Measurements from ENCODE around the gene RETREG3. TPM values are rescaled to one million over a fixed set of nuclear protein-coding genes. Genes with fewer than 3 reads are reported as not detected.
A peak's percentile ranks its signal among the peaks of the same experiment; 100 is the strongest.

Gene RETREG3
- total and polyA plus RNA-seq, 2 experiments from 2014 or later = 36.3 to 55.3 TPM

- TF ChIP-seq CTCF (IDR thresholded peaks at IDR 0.05; ENCODE audit: poor library complexity) (no peak), EZH2phosphoT487 (IDR thresholded peaks at IDR 0.05; ENCODE audit: low read depth, severe bottlenecking, unreplicated experiment) (no peak), EZH2 (IDR thresholded peaks at IDR 0.05; ENCODE audit: borderline replicate concordance) (no peak)
- no peaks in the 10 kb centered on the region for H3K9me2 ChIP-seq (replicated peaks; ENCODE audit: insufficient read depth)
- H4K20me1 ChIP-seq (ENCODE audit: insufficient read depth, poor library complexity, severe bottlenecking) = no peaks in the 10 kb centered on the region
- H3K4me1 ChIP-seq (ENCODE audit: insufficient read depth) = peaks cover 24% of the 10 kb centered on the region
- 52% methylated on average over 26 of the region's 26 CpGs for WGBS (ENCODE audit: low lambda C conversion rate, missing lambda C conversion rate)
- no peaks in the 10 kb centered on the region for H3K36me3 ChIP-seq (replicated peaks; ENCODE audit: insufficient read depth, low read depth)
- peak overlapping the region; percentile 70 for H3K4me2 ChIP-seq
- no peaks in the 10 kb centered on the region for H3K9me3 ChIP-seq (ENCODE audit: low read depth)
- H3K4me3 ChIP-seq = peak overlapping the region; percentile 13
- no peaks in the 10 kb centered on the region for H3K27me3 ChIP-seq
- H2AFZ ChIP-seq = peak overlapping the region; percentile 61
- DNase-seq (ENCODE audit: low spot score) = no peak
- H3K27ac ChIP-seq = peak overlapping the region; percentile 77
- H3K79me2 ChIP-seq = peaks cover 25% of the 10 kb centered on the region
These were observed 73.8 kb downstream of the RETREG3 start for GRCh38 chr17:42535155-42536047.

- 7% methylated on average over 60 of the region's 60 CpGs for WGBS (ENCODE audit: low lambda C conversion rate, missing lambda C conversion rate)
- no peaks in the 10 kb centered on the region for H3K27me3 ChIP-seq
- peak; percentile 86 for DNase-seq (ENCODE audit: low spot score)
- no peaks in the 10 kb centered on the region for H3K9me2 ChIP-seq (replicated peaks; ENCODE audit: insufficient read depth)
- peak overlapping the region; percentile 83 for H3K27ac ChIP-seq
- peak overlapping the region; percentile 30 for H3K4me3 ChIP-seq
- no peaks in the 10 kb centered on the region for H3K36me3 ChIP-seq (replicated peaks; ENCODE audit: insufficient read depth, low read depth)
- H3K4me1 ChIP-seq (ENCODE audit: insufficient read depth) = peaks cover 30% of the 10 kb centered on the region
- peaks cover 9% of the 10 kb centered on the region for H3K79me2 ChIP-seq
- H2AFZ ChIP-seq = no peak overlapping the region
- TF ChIP-seq EZH2phosphoT487 (IDR thresholded peaks at IDR 0.05; ENCODE audit: low read depth, severe bottlenecking, unreplicated experiment) = no peak
- TF ChIP-seq CTCF (IDR thresholded peaks at IDR 0.05; ENCODE audit: poor library complexity) = peak; percentile 39
- no peak for TF ChIP-seq EZH2 (IDR thresholded peaks at IDR 0.05; ENCODE audit: borderline replicate concordance)
- H3K9me3 ChIP-seq (ENCODE audit: low read depth) = no peaks in the 10 kb centered on the region
- H3K4me2 ChIP-seq = peak overlapping the region; percentile 79
- H4K20me1 ChIP-seq (ENCODE audit: insufficient read depth, poor library complexity, severe bottlenecking) = no peaks in the 10 kb centered on the region
These were observed 77.5 kb downstream of the RETREG3 start for GRCh38 chr17:42531455-42532354.

- Histone ChIP-seq H3K79me2 (peaks cover 7% of the 10 kb centered on the region), H4K20me1 (ENCODE audit: insufficient read depth, poor library complexity, severe bottlenecking) (no peaks in the 10 kb centered on the region), H3K4me2 (peak overlapping the region; percentile 79), H3K9me2 (replicated peaks; ENCODE audit: insufficient read depth) (no peaks in the 10 kb centered on the region), H3K4me1 (ENCODE audit: insufficient read depth) (peaks cover 30% of the 10 kb centered on the region), H2AFZ (no peak overlapping the region), H3K4me3 (no peak overlapping the region), H3K36me3 (replicated peaks; ENCODE audit: insufficient read depth, low read depth) (no peaks in the 10 kb centered on the region), H3K27ac (peak overlapping the region; percentile 54), H3K9me3 (ENCODE audit: low read depth) (no peaks in the 10 kb centered on the region), H3K27me3 (no peaks in the 10 kb centered on the region)
- WGBS (ENCODE audit: low lambda C conversion rate, missing lambda C conversion rate) = 70% methylated on average over 2 of the region's 2 CpGs
- TF ChIP-seq EZH2phosphoT487 (IDR thresholded peaks at IDR 0.05; ENCODE audit: low read depth, severe bottlenecking, unreplicated experiment) (no peak), EZH2 (IDR thresholded peaks at IDR 0.05; ENCODE audit: borderline replicate concordance) (no peak), CTCF (IDR thresholded peaks at IDR 0.05; ENCODE audit: poor library complexity) (no peak)
- DNase-seq (ENCODE audit: low spot score) = no peak
These were observed 78.2 kb downstream of the RETREG3 start for GRCh38 chr17:42530952-42531454.

Other genes with a start within 250 kb of the RETREG3 start
- gene STAT3, start 220.9 kb downstream of the RETREG3 start, total RNA-seq = 154 and 163 TPM in 2 replicates
- 152 and 157 TPM in 2 replicates for gene STAT3, start 220.9 kb downstream of the RETREG3 start, polyA plus RNA-seq
- gene CAVIN1, start 186.1 kb downstream of the RETREG3 start, total RNA-seq = 69.9 and 85.8 TPM in 2 replicates
- 96.5 and 111 TPM in 2 replicates for gene CAVIN1, start 186.1 kb downstream of the RETREG3 start, polyA plus RNA-seq
- gene ATP6V0A1, start 150.5 kb downstream of the RETREG3 start, total RNA-seq = 58.3 and 71.4 TPM in 2 replicates
- gene ATP6V0A1, start 150.5 kb downstream of the RETREG3 start, polyA plus RNA-seq = 63.4 and 65.2 TPM in 2 replicates
- 76.4 and 78.1 TPM in 2 replicates for gene NAGLU, start 73.1 kb downstream of the RETREG3 start, total RNA-seq
- gene NAGLU, start 73.1 kb downstream of the RETREG3 start, polyA plus RNA-seq = 121 and 152 TPM in 2 replicates
- gene HSD17B1, start 56.5 kb downstream of the RETREG3 start, total RNA-seq = 0.12 and 2.7 TPM in 2 replicates
- gene HSD17B1, start 56.5 kb downstream of the RETREG3 start, polyA plus RNA-seq = 4.8 and 6.6 TPM in 2 replicates
- 27.7 and 33.9 TPM in 2 replicates for gene COASY, start 47.2 kb downstream of the RETREG3 start, total RNA-seq
- 91.6 and 93.9 TPM in 2 replicates for gene COASY, start 47.2 kb downstream of the RETREG3 start, polyA plus RNA-seq
- 29.7 and 34.0 TPM in 2 replicates for gene MLX, start 42.3 kb downstream of the RETREG3 start, total RNA-seq
- gene MLX, start 42.3 kb downstream of the RETREG3 start, polyA plus RNA-seq = 33.1 and 39.5 TPM in 2 replicates
- 1.5 and 1.9 TPM in 2 replicates for gene PSMC3IP, start 31.6 kb downstream of the RETREG3 start, total RNA-seq
- gene PSMC3IP, start 31.6 kb downstream of the RETREG3 start, polyA plus RNA-seq = 3.7 and 4.2 TPM in 2 replicates
- gene TUBG1, start 309 bp upstream of the RETREG3 start, total RNA-seq = 28.7 and 33.7 TPM in 2 replicates
- 62.0 and 81.2 TPM in 2 replicates for gene TUBG1, start 309 bp upstream of the RETREG3 start, polyA plus RNA-seq
- gene TUBG2, start 49.9 kb upstream of the RETREG3 start, total RNA-seq = 13.1 and 16.0 TPM in 2 replicates
- 46.3 and 58.7 TPM in 2 replicates for gene TUBG2, start 49.9 kb upstream of the RETREG3 start, polyA plus RNA-seq
- gene PLEKHH3, start 67.6 kb upstream of the RETREG3 start, total RNA-seq = 16.9 and 20.5 TPM in 2 replicates
- gene PLEKHH3, start 67.6 kb upstream of the RETREG3 start, polyA plus RNA-seq = 30.9 and 33.7 TPM in 2 replicates
- 0.12 and 0.37 TPM in 2 replicates for gene CCR10, start 72.5 kb upstream of the RETREG3 start, total RNA-seq
- 4.6 and 5.0 TPM in 2 replicates for gene CCR10, start 72.5 kb upstream of the RETREG3 start, polyA plus RNA-seq
- 3.6 and 4.4 TPM in 2 replicates for gene CNTNAP1, start 73.2 kb upstream of the RETREG3 start, total RNA-seq
- 2.0 and 2.6 TPM in 2 replicates for gene CNTNAP1, start 73.2 kb upstream of the RETREG3 start, polyA plus RNA-seq
- gene EZH1, start 135.7 kb upstream of the RETREG3 start, total RNA-seq = 12.5 and 22.5 TPM in 2 replicates
- gene EZH1, start 135.7 kb upstream of the RETREG3 start, polyA plus RNA-seq = 9.5 and 18.4 TPM in 2 replicates
- 8.7 and 13.1 TPM in 2 replicates for gene RAMP2, start 151.9 kb upstream of the RETREG3 start, total RNA-seq
- gene RAMP2, start 151.9 kb upstream of the RETREG3 start, polyA plus RNA-seq = 48.7 and 62.3 TPM in 2 replicates
- gene VPS25, start 164.1 kb upstream of the RETREG3 start, total RNA-seq = 89.9 and 107 TPM in 2 replicates
- 121 and 125 TPM in 2 replicates for gene VPS25, start 164.1 kb upstream of the RETREG3 start, polyA plus RNA-seq
- 1.0 and 1.5 TPM in 2 replicates for gene WNK4, start 171.2 kb upstream of the RETREG3 start, total RNA-seq
- 1.7 and 2.2 TPM in 2 replicates for gene WNK4, start 171.2 kb upstream of the RETREG3 start, polyA plus RNA-seq
- 117 and 133 TPM in 2 replicates for gene COA3, start 189.3 kb upstream of the RETREG3 start, total RNA-seq
- 219 and 252 TPM in 2 replicates for gene COA3, start 189.3 kb upstream of the RETREG3 start, polyA plus RNA-seq
- gene CNTD1, start 189.5 kb upstream of the RETREG3 start, total RNA-seq = 0.08 and 1.2 TPM in 2 replicates
- 1.5 and 2.4 TPM in 2 replicates for gene CNTD1, start 189.5 kb upstream of the RETREG3 start, polyA plus RNA-seq
- 68.7 and 73.4 TPM in 2 replicates for gene BECN1, start 214.9 kb upstream of the RETREG3 start, total RNA-seq
- 70.4 and 75.2 TPM in 2 replicates for gene BECN1, start 214.9 kb upstream of the RETREG3 start, polyA plus RNA-seq
- gene PSME3, start 224.0 kb upstream of the RETREG3 start, total RNA-seq = 86.4 and 89.0 TPM in 2 replicates
- 99.4 and 99.5 TPM in 2 replicates for gene PSME3, start 224.0 kb upstream of the RETREG3 start, polyA plus RNA-seq
- gene AOC2, start 235.2 kb upstream of the RETREG3 start, total RNA-seq = 0.92 and 1.1 TPM in 2 replicates
- gene AOC2, start 235.2 kb upstream of the RETREG3 start, polyA plus RNA-seq = 1.3 and 2.2 TPM in 2 replicates
- gene AOC3, start 241.8 kb upstream of the RETREG3 start, total RNA-seq = 1.0 and 1.9 TPM in 2 replicates
- gene AOC3, start 241.8 kb upstream of the RETREG3 start, polyA plus RNA-seq = 2.3 and 2.5 TPM in 2 replicates

All from hepatocyte (in vitro differentiated cells).